Upper lobe of left lung (tissue), 6 donors: ENCODE data around the gene GRAMD1A. TPM values are rescaled to one million over a fixed set of nuclear protein-coding genes. Genes with fewer than 3 reads are reported as not detected.

ENCODE experiments used
- ATAC-seq, 2 donors: fragments of 200-7000 bp; cut with Tn5 transposase; one replicate each; pipeline ENCODE4 v1.9.1; 2022; ENCODE audit warnings: mild to moderate bottlenecking in 2 of 2, moderate library complexity in 2 of 2; ENCODE audit not compliant: low FRiP score in 2 of 2
- DNase-seq, 2 donors: peaks; one replicate each; pipeline ENCODE4 v3.0.0-alpha.2; 2019 to 2020
- H3K27ac ChIP-seq, 4 donors: fragments of 200-600 bp; sonication (generic); one replicate each; pipeline ENCODE4 v1.5.1; 2016 to 2019
- H3K27me3 ChIP-seq, 4 donors: fragments of 200-600 bp; sonication (generic); one replicate each; pipeline ENCODE4 v1.5.1; 2017 to 2019
- H3K36me3 ChIP-seq, 4 donors: fragments of 200-600 bp; sonication (generic); one replicate each; pipeline ENCODE4 v1.5.1; 2016 to 2019
- H3K4me1 ChIP-seq, 4 donors: fragments of 200-600 bp; sonication (generic); one replicate each; pipeline ENCODE4 v1.5.1; 2018 to 2019
- H3K4me3 ChIP-seq, 4 donors: fragments of 200-600 bp; sonication (generic); one replicate each; pipeline ENCODE4 v1.5.1; 2017 to 2019; ENCODE audit warnings: mild to moderate bottlenecking in 2 of 4, moderate library complexity in 1 of 4
- H3K9me3 ChIP-seq, 4 donors: fragments of 200-600 bp; sonication (generic); one replicate each; pipeline ENCODE4 v1.5.1; 2018 to 2019
- EP300 ChIP-seq, 4 donors: sonication (generic); formaldehyde crosslinking; IDR thresholded peaks; one replicate each; pipeline ENCODE4 v1.5.1; 2017; ENCODE audit warnings: antibody characterized with exemption in 4 of 4, control low read depth in 2 of 4
- POLR2A ChIP-seq, 4 donors: fragments of 450-650 bp; IDR thresholded peaks; one replicate each; pipeline ENCODE4 v1.5.1; 2016 to 2017; ENCODE audit warnings: antibody characterized with exemption in 4 of 4, mild to moderate bottlenecking in 2 of 4
- POLR2AphosphoS5 ChIP-seq, 2 donors: sonication (generic); formaldehyde crosslinking; IDR thresholded peaks; one replicate each; pipeline ENCODE4 v1.5.1; 2017; ENCODE audit warnings: antibody characterized with exemption in 2 of 2
- WGBS, 2 donors: methylation state at CpG; one replicate each; pipeline ENCODE4 v1.1.5; 2017 to 2018; 5-methylcytosine and 5-hydroxymethylcytosine counted together
- total RNA-seq, 6 donors: library from RNA; depleted of rRNA in 4 of 6; stranded (reverse); fragments of >200 nt in 4 of 6; gene quantifications; one replicate each; pipeline versions ENCODE4 v1.1.0 to v1.2.1, GENCODE V29; 2016 to 2021
- TF ChIP-seq, protein P1 (sequence below), 6 experiments: fragments of 450-650 bp in 4 of 6; fragments of 200-600 bp in 2 of 6; sonication (generic) in 2 of 6; IDR thresholded peaks; one replicate each; pipeline ENCODE4 v1.5.1; 2016 to 2019; ENCODE audit warnings: antibody characterized with exemption in 6 of 6
- donor health status: DM: no; HTN: no; CAD: no; lungs with moderate emphysema.
- donor health status: DM: no; HTN: yes; CAD: no; lungs with severe emphysema.

GRAMD1A gene
- total RNA-seq, 6 donors from 2014 or later, result 85.1 to 206 (median 119) TPM

DNA sequence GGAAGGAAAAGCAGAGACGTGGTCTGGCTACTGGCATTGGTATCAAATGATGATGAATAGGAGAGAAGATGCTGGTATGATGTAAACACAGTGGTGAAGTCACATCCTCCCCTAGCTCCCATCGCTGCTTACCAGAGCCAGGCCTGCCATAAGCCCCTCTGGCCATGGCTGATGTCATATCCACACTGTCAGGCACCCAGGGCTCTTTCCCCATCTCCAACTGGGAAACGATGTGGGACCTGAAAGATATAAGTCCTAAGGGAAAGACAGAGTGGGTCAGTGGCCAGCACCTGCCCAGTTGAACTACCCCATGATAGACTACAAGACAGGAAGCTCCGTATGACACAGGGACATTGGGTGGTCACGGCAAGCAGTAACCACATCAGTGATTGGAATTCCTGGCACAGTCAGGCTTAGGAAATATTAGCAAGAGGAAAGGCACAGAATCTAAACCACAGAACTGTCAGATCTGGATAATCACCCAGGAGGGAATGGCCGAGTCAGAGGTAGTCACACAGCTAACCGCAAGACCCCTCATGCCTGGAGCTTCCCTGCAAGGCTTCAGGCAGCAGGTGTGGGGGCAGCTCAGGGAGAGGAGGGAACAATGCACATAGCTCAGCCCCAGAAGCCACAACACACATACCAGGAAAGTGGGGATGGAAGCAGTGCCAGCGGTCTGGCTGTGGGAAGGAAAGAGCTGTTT, 39.9 kb upstream of the GRAMD1A start:
- peaks cover 9 to 28% (median 23%) of the 10 kb centered on the region in 4 donors for H3K4me1 ChIP-seq
- TF ChIP-seq, protein P1, sequence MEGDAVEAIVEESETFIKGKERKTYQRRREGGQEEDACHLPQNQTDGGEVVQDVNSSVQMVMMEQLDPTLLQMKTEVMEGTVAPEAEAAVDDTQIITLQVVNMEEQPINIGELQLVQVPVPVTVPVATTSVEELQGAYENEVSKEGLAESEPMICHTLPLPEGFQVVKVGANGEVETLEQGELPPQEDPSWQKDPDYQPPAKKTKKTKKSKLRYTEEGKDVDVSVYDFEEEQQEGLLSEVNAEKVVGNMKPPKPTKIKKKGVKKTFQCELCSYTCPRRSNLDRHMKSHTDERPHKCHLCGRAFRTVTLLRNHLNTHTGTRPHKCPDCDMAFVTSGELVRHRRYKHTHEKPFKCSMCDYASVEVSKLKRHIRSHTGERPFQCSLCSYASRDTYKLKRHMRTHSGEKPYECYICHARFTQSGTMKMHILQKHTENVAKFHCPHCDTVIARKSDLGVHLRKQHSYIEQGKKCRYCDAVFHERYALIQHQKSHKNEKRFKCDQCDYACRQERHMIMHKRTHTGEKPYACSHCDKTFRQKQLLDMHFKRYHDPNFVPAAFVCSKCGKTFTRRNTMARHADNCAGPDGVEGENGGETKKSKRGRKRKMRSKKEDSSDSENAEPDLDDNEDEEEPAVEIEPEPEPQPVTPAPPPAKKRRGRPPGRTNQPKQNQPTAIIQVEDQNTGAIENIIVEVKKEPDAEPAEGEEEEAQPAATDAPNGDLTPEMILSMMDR (IDR thresholded peaks at IDR 0.05), result no peak
- no peak for TF ChIP-seq POLR2AphosphoS5 (IDR thresholded peaks at IDR 0.05)
- TF ChIP-seq POLR2A (IDR thresholded peaks at IDR 0.05), result no peak
- TF ChIP-seq EP300 (IDR thresholded peaks at IDR 0.05), result no peak
- no peak overlapping the region for H3K27ac ChIP-seq
- 91 to 95% methylated on average over 8 of the region's 8 CpGs for WGBS, 2 donors
- peaks cover 20 to 61% (median 50%) of the 10 kb centered on the region in 4 donors for H3K36me3 ChIP-seq
- ATAC-seq (no peak), DNase-seq (no peak)
- H3K4me3 ChIP-seq, result no peak overlapping the region
- no peaks in the 10 kb centered on the region for H3K27me3 ChIP-seq
- peaks cover 46 to 61% (median 58%) of the 10 kb centered on the region in 4 donors for H3K9me3 ChIP-seq

DNA sequence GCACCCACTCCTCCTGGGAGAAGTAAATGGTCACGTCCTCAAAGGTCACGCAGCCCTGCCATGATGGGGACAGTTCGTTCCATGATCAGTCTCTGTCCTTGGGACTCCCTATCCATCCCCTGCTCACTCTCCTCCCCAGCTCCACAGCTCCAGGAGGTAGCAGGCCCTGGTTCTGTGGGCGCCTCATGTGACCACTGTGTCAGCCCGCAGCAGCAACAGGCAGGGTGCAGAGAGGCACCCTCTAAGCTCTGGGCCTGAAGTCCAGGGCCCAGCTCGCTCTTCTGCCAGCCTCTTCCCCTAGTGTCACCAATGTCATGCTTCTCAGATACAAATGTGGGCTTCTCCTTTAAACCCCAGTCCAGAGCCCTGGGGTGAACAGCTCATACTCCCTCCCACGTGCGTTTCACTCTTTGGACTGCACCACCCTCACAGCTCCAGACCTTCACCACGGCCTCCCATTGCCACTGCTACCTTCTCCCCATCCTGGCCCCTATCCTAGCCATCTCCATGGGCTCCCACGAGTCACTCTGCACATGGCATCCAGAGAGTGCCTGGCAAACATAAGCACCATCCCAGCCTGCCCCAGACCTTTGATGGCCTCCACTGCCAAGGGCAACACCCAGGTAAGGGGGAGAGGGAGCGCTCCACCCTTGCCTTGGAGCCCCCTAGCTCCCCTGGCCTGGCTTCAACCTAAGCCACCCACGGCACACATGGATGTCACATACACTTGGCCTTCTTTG, 39.0 kb upstream of the GRAMD1A start:
- H3K9me3 ChIP-seq, result peaks cover 40 to 57% (median 51%) of the 10 kb centered on the region in 4 donors
- TF ChIP-seq POLR2AphosphoS5 (IDR thresholded peaks at IDR 0.05) (no peak), POLR2A (IDR thresholded peaks at IDR 0.05) (no peak), EP300 (IDR thresholded peaks at IDR 0.05) (no peak)
- TF ChIP-seq, protein P1 (IDR thresholded peaks at IDR 0.05), result no peak
- no peaks in the 10 kb centered on the region for H3K27me3 ChIP-seq
- peak overlapping the region in 3 of 4 donors; percentile 37 to 85 (median 83) for H3K27ac ChIP-seq
- DNase-seq (no peak), ATAC-seq (no peak)
- peaks cover 20 to 53% (median 46%) of the 10 kb centered on the region in 4 donors for H3K36me3 ChIP-seq
- WGBS, 2 donors, result 95% methylated on average over 8 to 12 of the region's 12 CpGs
- H3K4me1 ChIP-seq, result peaks cover 9 to 28% (median 23%) of the 10 kb centered on the region in 4 donors
- H3K4me3 ChIP-seq, result peak overlapping the region in 2 of 4 donors; percentile 91 to 97

DNA sequence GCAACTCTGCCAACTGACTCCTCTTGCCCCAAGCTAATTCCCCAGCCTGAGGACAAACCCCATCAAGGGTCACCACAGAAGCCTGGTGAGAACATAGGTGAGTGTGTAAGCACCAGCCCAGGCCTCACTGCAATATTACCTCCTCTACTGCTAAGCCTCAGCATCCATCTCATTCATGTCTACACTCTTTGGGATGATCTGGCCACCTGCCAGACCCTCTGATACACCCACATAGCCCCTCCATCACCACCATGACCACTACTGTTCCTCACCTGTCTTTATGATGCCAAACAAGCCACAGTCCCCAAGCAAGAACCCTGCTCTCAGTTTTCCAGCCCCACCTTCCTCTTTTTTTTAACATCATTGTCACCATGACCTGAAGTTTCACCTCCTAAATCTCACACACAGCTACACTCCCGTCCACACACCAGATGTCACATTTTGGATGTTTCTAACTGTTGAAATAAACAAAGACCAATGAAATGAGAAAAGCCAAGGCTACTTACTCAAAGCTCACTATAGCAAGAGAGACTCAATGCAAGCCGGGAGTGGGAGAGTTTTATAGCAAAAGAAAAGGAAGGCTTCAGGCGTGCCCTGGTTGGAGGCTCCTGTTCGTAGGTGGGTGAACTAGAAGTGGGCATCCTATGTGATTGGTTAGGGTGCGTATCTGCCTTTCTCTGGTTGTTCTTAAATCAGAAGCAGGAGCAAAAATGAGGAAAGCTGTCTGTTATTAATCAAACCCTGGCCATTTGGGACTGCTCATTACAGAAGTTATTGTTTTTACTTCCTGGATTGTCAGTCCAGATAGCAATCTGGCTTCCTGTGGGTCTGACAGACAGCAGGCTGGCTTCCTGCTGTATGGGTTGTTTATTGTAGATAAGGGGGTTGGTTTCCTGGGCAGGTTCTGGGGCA, 38.1 kb upstream of the GRAMD1A start:
- TF ChIP-seq POLR2AphosphoS5 (IDR thresholded peaks at IDR 0.05), result peak; percentile 89 to 94
- TF ChIP-seq, protein P1 (IDR thresholded peaks at IDR 0.05), result no peak
- peak in 3 of 4 donors; percentile 44 to 95 (median 93) for TF ChIP-seq EP300 (IDR thresholded peaks at IDR 0.05)
- TF ChIP-seq POLR2A (IDR thresholded peaks at IDR 0.05), result no peak
- no peaks in the 10 kb centered on the region for H3K27me3 ChIP-seq
- peak overlapping the region; percentile 37 to 85 (median 84) for H3K27ac ChIP-seq
- 60 to 61% methylated on average over 5 of the region's 5 CpGs for WGBS, 2 donors
- H3K4me1 ChIP-seq, result peaks cover 9 to 28% (median 23%) of the 10 kb centered on the region in 4 donors
- peaks cover 20 to 43% (median 39%) of the 10 kb centered on the region in 4 donors for H3K36me3 ChIP-seq
- H3K4me3 ChIP-seq, result peak overlapping the region; percentile 11 to 97 (median 86)
- DNase-seq (no peak), ATAC-seq (peak in 1 of 2 donors; percentile 31)
- H3K9me3 ChIP-seq, result peaks cover 35 to 48% (median 41%) of the 10 kb centered on the region in 4 donors

DNA sequence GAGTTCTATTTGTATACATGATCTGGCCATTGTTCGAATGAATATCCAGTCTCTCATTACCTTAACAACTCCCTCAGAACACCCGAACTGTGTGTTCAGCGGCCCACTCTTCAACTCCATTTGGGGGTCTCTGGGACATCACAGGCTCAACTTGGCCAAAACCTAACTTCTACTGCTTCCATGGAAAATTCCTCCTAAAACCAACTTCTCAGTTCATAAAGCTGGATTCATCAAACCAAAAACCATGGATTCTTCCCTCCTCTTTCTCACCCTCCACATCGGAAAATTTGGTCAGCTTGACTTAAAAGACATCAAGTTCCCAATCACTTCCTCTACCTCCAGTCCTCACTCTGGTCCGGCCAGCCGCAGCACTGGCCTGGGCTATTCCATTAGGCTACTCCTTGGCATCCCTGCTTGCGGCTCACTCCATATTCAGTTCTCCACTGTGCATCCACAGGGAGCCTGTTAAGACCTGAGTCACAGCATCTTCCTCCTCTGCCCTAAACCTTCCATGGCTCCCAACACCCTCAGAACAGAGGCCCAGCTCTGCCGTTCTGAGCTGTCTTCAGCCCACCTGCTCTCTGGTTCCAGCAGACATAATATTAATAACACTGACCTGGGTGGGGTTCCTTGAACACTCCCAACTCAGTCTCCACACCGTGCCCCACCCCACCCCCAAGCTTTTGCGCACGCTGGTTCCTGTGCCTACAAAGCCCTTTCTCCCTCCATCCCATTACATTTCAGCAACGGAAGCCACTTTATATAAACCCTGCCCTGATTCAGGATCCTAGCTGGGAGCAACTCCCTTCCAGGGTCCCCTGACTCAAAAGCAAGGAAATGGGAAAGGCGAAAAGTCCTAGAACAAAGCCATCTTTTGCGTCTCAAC, 37.2 kb upstream of the GRAMD1A start:
- WGBS, 2 donors, result 21 to 26% methylated on average over 12 to 14 of the region's 14 CpGs
- DNase-seq (no peak), ATAC-seq (peak in 1 of 2 donors; percentile 10)
- Histone ChIP-seq H3K4me1 (peaks cover 9 to 28% (median 23%) of the 10 kb centered on the region in 4 donors), H3K4me3 (peak overlapping the region; percentile 82 to 97 (median 94)), H3K27me3 (no peaks in the 10 kb centered on the region), H3K9me3 (peaks cover 26 to 39% (median 35%) of the 10 kb centered on the region in 4 donors), H3K36me3 (peaks cover 20 to 34% (median 30%) of the 10 kb centered on the region in 4 donors), H3K27ac (peak overlapping the region; percentile 70 to 94 (median 85))
- TF ChIP-seq POLR2A (IDR thresholded peaks at IDR 0.05), result no peak
- TF ChIP-seq, protein P1 (IDR thresholded peaks at IDR 0.05), result no peak
- TF ChIP-seq POLR2AphosphoS5 (IDR thresholded peaks at IDR 0.05), result no peak
- no peak for TF ChIP-seq EP300 (IDR thresholded peaks at IDR 0.05)
